GM12872 (cell line): ENCODE measurements around the gene AFF1.

Source experiments
- CTCF ChIP-seq: IDR thresholded peaks from 3 replicates; pipeline ENCODE4 v1.5.1; 2011; ENCODE audit warnings: low read depth, mild to moderate bottlenecking, low read length, moderate library complexity; ENCODE audit not compliant: insufficient read depth

The AFF1 gene

GRCh38 chr4:87006676-87007527 is 72.1 kb downstream of the AFF1 start:
- TF ChIP-seq CTCF, result no peak; the same call in 2 of the 3 replicates

- TF ChIP-seq CTCF, result no peak
Observed at GRCh38 chr4:87007528-87008446, 73.0 kb downstream of the AFF1 start.

GRCh38 chr4:87009095-87009648 is 74.4 kb downstream of the AFF1 start:
- TF ChIP-seq CTCF, result no peak

GRCh38 chr4:87010192-87010591 is 75.4 kb downstream of the AFF1 start:
- TF ChIP-seq CTCF, result no peak

- no peak for TF ChIP-seq CTCF
Observed at GRCh38 chr4:87011340-87012034, 76.7 kb downstream of the AFF1 start.

GRCh38 chr4:87012265-87012953 is 77.6 kb downstream of the AFF1 start:
- no peak for TF ChIP-seq CTCF
